Endothelial cell of hepatic sinusoid (primary cell): ENCODE measurements around the gene ATP6V1F.

Experiments used
- in situ Hi-C: cut with HindIII; loops from 2 replicates; pipeline ENCODE4 v1.10.0; 2017; ENCODE audit warnings: low sequenced_read_pairs

Gene ATP6V1F

GRCh38 chr7:128835231-128835751 lies 27.4 kb upstream of the ATP6V1F start:
- in situ Hi-C loops = no loop called here

- in situ Hi-C loops = no loop called here
Measured at GRCh38 chr7:128835790-128836641, 26.6 kb upstream of the ATP6V1F start.

GRCh38 chr7:128836729-128837348 lies 25.8 kb upstream of the ATP6V1F start:
- in situ Hi-C loops = no loop called here

- in situ Hi-C loops = no loop called here
Measured at GRCh38 chr7:128837521-128837921, 25.1 kb upstream of the ATP6V1F start.

GRCh38 chr7:128838109-128838779 lies 24.4 kb upstream of the ATP6V1F start:
- in situ Hi-C loops = no loop called here

- in situ Hi-C loops = no loop called here
Measured at GRCh38 chr7:128838981-128839731, 23.5 kb upstream of the ATP6V1F start.

- in situ Hi-C loops = no loop called here
Measured at GRCh38 chr7:128839751-128840177, 22.9 kb upstream of the ATP6V1F start.

- in situ Hi-C loops = no loop called here
Measured at GRCh38 chr7:128840326-128841170, 22.1 kb upstream of the ATP6V1F start.

GRCh38 chr7:128841171-128841690 lies 21.4 kb upstream of the ATP6V1F start:
- in situ Hi-C loops = no loop called here

- in situ Hi-C loops = no loop called here
Measured at GRCh38 chr7:128841921-128842673, 20.6 kb upstream of the ATP6V1F start.

- in situ Hi-C loops = no loop called here
Measured at GRCh38 chr7:128842674-128843641, 19.7 kb upstream of the ATP6V1F start.

GRCh38 chr7:128843938-128844621 lies 18.6 kb upstream of the ATP6V1F start:
- in situ Hi-C loops = no loop called here

GRCh38 chr7:128844777-128845311 lies 17.8 kb upstream of the ATP6V1F start:
- in situ Hi-C loops = no loop called here

GRCh38 chr7:128845475-128845874 lies 17.2 kb upstream of the ATP6V1F start:
- in situ Hi-C loops = no loop called here

- in situ Hi-C loops = no loop called here
Measured at GRCh38 chr7:128845987-128846386, 16.7 kb upstream of the ATP6V1F start.

GRCh38 chr7:128846781-128847444 lies 15.7 kb upstream of the ATP6V1F start:
- in situ Hi-C loops = no loop called here
